RWPE1 (cell line): ENCODE data around the gene C21orf91.
A peak's percentile ranks its signal among the peaks of the same experiment; 100 is the strongest.

Source experiments
- CTCF ChIA-PET: fragments of 350-600 bp; sonication (Branson Sonifier 250); formaldehyde crosslinking; extraction: SDS; loops from one replicate; lab custom pipeline; 2021; lab: Yijun Ruan, JAX
- POLR2A ChIA-PET: fragments of 400-600 bp; formaldehyde crosslinking; extraction: SDS; loops from one replicate; lab custom pipeline; 2020; ENCODE audit warnings: antibody characterized with exemption; ENCODE audit not compliant: low non-redundant PET; lab: Yijun Ruan, JAX
- DNase-seq: peaks from one replicate; pipeline ENCODE4 v3.0.0; 2012; ENCODE audit warnings: low spot score
- H3K27ac ChIP-seq: fragments of 450-650 bp; 2 replicates; pipeline ENCODE4 v1.5.1; 2017
- TF ChIP-seq, protein P1 (sequence below): fragments of 450-650 bp; conservative IDR thresholded peaks from 2 replicates; pipeline ENCODE4 v1.5.1; 2017; ENCODE audit warnings: low read depth, mild to moderate bottlenecking

Gene C21orf91

DNA sequence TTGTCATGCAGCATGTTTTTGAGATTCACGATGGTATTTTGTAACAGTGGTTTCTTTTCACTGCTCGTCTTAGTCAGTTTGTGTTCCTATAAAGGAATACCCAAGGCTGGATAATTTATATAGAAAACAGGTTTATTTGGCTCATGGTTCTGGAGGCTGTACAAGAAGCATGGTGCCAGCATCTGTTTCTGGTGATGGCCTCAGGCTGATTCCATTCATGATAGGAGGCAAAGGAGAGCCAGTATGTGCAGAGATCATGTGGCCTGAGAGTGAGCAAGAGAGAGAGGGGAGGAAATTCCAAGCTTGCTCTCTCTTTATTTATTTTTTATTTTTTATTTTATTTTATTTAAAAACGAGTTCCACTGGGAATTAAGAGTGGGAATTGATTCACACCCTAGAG lies 2.0 kb upstream of the C21orf91 start:
- ChIA-PET POLR2A (no interaction called here), CTCF (interaction anchor here (0.6 kb wide), 1 partner anchor 46 kb away, joined by 3 read pairs; no protein-coding TSS in a partner anchor)
- no peak overlapping the region for H3K27ac ChIP-seq
- DNase-seq: no peak
- TF ChIP-seq, protein P1, sequence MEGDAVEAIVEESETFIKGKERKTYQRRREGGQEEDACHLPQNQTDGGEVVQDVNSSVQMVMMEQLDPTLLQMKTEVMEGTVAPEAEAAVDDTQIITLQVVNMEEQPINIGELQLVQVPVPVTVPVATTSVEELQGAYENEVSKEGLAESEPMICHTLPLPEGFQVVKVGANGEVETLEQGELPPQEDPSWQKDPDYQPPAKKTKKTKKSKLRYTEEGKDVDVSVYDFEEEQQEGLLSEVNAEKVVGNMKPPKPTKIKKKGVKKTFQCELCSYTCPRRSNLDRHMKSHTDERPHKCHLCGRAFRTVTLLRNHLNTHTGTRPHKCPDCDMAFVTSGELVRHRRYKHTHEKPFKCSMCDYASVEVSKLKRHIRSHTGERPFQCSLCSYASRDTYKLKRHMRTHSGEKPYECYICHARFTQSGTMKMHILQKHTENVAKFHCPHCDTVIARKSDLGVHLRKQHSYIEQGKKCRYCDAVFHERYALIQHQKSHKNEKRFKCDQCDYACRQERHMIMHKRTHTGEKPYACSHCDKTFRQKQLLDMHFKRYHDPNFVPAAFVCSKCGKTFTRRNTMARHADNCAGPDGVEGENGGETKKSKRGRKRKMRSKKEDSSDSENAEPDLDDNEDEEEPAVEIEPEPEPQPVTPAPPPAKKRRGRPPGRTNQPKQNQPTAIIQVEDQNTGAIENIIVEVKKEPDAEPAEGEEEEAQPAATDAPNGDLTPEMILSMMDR: no peak

DNA sequence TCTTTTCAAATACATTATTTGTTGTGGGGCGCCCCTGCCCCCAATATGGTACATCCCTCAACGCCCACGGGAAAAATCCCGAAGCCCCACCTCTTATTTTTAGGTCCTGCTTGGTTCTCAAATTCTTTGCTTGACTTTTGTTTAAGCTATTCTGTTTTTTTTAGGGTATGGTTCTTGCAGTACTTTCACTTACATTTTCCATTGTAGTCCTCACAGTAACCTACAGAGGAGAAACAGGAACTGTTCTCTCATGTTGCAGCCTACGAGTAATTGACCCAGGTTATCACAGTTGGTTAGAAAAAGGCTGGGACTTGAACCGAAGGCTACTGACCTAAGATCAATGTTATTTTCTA lies 697 bp upstream of the C21orf91 start:
- ChIA-PET CTCF (interaction anchor here (0.6 kb wide), 1 partner anchor 380 kb away, joined by 4 read pairs; no protein-coding TSS in a partner anchor), POLR2A (no interaction called here)
- TF ChIP-seq, protein P1: no peak
- DNase-seq: peak; percentile 13
- H3K27ac ChIP-seq: peak overlapping the region; percentile 86

DNA sequence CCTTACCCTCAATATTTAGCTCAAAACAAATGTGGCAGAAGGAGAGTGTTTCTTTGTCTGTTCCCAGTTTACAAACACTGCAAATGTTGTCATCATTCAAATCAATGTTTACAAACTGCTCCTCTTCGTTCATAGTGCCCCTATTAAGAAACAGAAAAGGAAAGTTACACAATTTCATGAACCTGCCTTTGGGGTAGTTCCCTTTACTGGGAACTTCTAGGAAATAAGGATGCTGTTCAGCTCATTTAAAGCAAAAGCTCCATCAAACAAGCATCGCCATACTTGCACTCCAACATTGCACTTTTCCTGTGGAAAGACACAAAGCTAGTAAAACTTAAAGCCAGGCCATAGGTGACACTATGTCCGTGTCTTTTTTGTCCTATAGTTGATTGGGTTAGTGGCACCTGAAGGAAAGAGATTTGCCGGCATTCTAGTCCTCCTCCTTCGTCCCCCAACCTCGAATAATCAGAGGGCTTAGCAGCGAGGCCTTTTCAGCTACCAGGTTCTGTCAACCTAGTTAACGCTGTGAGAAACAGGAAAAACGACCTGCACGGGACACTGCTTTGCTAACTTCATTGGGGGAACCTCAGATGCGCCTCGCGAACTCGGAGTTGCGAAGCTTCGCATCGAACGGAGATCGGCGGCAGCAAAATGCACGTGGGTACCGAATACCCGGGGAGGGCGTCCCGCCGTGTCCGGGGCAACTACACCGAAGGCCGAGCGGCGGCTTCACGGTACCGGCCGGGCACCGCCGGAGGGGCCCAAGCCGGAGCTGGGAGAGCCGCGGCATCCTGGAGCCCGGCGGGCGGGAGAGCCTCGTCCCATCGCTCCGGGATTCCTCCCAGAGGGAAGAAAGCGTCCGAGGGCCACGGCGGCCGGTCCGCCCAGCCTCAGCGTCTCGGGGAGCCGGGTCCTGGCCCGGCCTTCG lies 706 bp downstream of the C21orf91 start:
- CTCF ChIA-PET: no interaction called here
- peak overlapping the region; percentile 86 for H3K27ac ChIP-seq
- TF ChIP-seq, protein P1: no peak
- POLR2A ChIA-PET: interaction anchor here (0.5 to 0.7 kb wide), 2 partner anchors 105 to 129 kb away, joined by 3 read pairs; no protein-coding TSS in a partner anchor
- DNase-seq: peak; percentile 26

DNA sequence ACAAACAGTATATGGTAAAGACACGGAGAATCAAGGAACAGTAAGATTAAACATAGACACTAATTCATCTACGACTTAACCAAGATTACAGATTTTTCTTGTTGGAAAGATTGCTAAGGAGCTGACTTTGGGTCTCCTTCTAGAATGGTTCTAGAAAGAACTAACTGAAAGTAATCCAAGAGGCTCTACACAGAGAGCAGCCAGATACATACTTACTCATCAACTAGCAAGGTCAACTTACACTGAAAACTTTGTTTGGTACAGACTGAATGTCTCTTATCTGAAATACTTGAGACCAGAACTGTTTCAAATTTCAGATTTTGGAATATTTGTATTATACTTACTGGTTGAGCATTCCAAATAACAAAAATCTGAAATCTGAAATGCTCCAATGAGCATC lies 5.8 kb downstream of the C21orf91 start:
- ChIA-PET CTCF (no interaction called here), POLR2A (no interaction called here)
- DNase-seq: no peak
- TF ChIP-seq, protein P1: no peak
- no peak overlapping the region for H3K27ac ChIP-seq

DNA sequence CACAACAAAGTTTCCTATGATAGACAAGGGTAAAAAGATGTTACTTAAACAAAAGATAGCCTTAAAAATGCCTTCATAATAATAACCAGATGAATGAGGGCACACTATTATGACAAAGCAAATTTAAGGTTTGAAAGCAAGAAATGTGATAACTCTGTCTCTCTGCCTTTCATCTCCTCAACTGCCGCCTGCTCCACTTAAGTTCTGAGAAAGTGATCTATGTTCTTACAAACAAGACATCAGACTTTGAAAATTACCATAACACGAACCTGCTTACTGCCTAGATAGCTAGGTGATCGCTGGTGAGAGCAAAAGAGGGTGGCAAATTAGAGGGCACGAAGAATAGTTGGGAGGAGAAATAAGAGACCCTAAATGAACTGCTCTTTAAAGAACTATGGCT lies 13.2 kb downstream of the C21orf91 start:
- no peak for DNase-seq
- TF ChIP-seq, protein P1: no peak
- CTCF ChIA-PET: interaction anchor here (0.6 to 0.7 kb wide), 2 partner anchors 57 to 115 kb away, joined by 3 read pairs; no protein-coding TSS in a partner anchor
- POLR2A ChIA-PET: no interaction called here
- H3K27ac ChIP-seq: no peak overlapping the region

DNA sequence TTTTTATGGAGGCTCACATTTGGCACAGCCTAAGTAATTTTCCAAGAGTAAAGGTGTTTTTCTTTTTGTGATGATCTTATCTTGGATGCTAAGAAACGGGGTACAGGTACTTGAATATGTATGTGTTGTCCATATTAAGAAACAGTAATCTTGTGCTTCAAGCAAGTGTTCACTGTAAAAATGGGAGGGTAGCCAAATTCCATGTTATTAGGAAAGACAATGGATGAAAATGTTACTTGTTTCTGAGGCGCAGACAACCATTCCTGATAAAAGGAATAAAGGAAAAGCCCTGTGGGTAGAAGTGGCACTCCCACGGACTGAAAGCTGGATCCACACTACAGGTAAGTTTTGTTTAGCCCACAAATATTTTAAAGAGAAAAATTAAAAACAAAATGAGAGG lies 15.6 kb downstream of the C21orf91 start:
- TF ChIP-seq, protein P1: no peak
- no peak overlapping the region for H3K27ac ChIP-seq
- no peak for DNase-seq
- CTCF ChIA-PET: no interaction called here
- POLR2A ChIA-PET: no interaction called here
